GM18526 (cell line): ENCODE data around the gene AMPH.

Experiments used
- POLR2A ChIP-seq: IDR thresholded peaks from 3 replicates; pipeline ENCODE4 v1.6.1; 2011; ENCODE audit not compliant: insufficient read length; ENCODE audit errors: extremely low read depth

Gene AMPH

DNA sequence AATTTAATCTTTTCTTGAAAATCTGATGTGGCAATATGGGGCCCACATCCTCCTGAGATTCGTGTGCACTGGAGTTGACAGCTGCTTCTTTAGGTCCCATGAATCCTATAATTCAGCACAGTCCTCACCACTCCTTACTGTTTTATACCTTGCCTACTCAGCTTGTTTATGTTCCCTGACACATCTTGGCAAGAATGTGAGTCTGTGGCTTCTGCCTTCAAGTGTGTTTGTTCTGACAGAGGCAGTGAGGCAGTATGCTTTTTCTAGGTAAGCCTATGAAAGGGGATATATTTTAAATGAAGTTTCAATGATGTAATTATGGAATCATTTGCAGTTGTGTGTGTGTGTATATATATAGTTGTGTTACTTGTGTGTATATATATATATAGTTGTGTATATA is 106.4 kb downstream of the AMPH start:
- no peak for TF ChIP-seq POLR2A

- TF ChIP-seq POLR2A: no peak
Measured at GRCh38 chr7:38520741-38521140, 110.4 kb downstream of the AMPH start.

GRCh38 chr7:38518541-38518940 is 112.6 kb downstream of the AMPH start:
- no peak for TF ChIP-seq POLR2A

DNA sequence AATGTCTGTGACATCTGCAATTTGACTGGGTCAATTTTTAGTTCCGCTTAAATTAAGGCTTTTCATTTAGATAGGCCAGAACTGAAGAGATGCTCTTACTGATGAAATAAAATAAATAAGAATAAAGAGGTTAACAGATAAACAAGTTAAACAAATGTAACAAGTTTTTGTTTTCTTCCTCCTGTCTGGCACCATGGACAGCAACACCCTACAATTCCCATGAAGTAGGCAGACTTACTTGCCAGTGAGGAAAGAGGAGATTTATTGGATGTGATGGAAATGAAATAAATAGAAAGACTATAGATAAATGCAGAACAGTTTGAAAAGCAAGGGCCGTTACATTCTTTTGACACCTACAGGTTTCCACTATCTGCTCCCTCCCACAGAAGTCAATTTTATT is 118.5 kb downstream of the AMPH start:
- TF ChIP-seq POLR2A: no peak

GRCh38 chr7:38512291-38512690 is 118.9 kb downstream of the AMPH start:
- no peak for TF ChIP-seq POLR2A

DNA sequence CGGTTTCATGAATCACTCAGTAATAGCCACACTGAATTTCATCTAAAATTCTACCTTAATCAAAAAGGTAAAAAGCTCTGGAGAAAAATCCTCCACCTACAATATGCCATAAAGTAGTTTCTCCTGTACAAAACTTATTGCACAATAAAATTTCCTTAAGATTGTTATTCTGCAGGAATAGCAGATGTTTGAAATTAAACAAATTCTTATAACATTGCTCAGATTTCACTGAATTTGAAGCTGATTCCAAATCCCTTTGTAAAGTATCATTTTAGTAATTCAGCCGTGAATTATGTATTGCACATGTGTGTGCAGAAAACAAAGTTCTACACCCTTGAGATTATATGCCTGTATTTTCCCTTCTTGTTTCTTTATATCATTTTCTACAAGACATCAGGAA is 123.8 kb downstream of the AMPH start:
- TF ChIP-seq POLR2A: no peak

DNA sequence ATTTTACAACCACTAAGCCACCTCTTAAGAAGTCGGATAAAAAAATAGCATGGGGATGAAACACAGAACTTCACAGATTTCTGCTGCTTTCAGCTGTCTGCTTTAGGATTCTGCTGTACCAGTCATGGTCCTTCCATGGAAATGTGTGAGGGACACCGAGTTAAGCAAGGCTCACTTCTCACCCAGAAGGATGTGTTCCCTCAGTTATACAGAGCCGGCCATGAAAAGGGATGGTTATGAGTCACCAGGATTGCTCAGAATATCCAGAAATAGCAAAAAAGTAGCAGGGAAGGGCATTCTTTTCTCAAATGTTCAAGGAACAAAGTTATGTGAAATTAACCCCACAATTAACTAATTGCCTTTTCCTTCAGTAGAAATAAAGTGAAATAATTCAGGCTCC is 124.4 kb downstream of the AMPH start:
- TF ChIP-seq POLR2A: no peak

- TF ChIP-seq POLR2A: no peak
Measured at GRCh38 chr7:38506004-38506403, 125.2 kb downstream of the AMPH start.

GRCh38 chr7:38504684-38505083 is 126.5 kb downstream of the AMPH start:
- TF ChIP-seq POLR2A: no peak

- TF ChIP-seq POLR2A: no peak
Measured at GRCh38 chr7:38502848-38503247, 128.3 kb downstream of the AMPH start.

GRCh38 chr7:38502289-38502688 is 128.9 kb downstream of the AMPH start:
- no peak for TF ChIP-seq POLR2A

- TF ChIP-seq POLR2A: no peak
Measured at GRCh38 chr7:38492010-38492409, 139.2 kb downstream of the AMPH start.

GRCh38 chr7:38482521-38482920 is 148.7 kb downstream of the AMPH start:
- TF ChIP-seq POLR2A: no peak

GRCh38 chr7:38481401-38481800 is 149.8 kb downstream of the AMPH start:
- no peak for TF ChIP-seq POLR2A

- no peak for TF ChIP-seq POLR2A
Measured at GRCh38 chr7:38478404-38478803, 152.8 kb downstream of the AMPH start.

DNA sequence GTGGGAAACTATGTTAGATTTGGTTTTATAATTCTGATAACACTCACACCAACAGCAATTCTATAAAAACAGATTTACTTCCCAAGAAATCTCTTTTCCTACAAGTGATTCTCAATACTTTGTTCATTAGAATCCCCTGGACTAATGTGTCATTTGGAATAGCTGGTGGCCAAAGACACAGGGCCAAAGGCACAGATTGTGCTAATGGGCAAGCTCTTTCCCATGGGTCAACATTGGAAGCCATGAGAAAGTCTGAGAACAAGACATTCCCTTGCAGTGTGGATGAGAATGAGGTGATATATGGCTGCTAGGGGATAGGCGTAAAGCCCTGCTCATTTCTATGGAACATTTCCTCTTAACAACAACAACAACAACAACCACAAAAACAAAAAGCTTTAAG is 153.8 kb downstream of the AMPH start:
- TF ChIP-seq POLR2A: no peak

GRCh38 chr7:38476764-38477163 is 154.4 kb downstream of the AMPH start:
- no peak for TF ChIP-seq POLR2A

GRCh38 chr7:38465956-38466355 is 165.2 kb downstream of the AMPH start:
- no peak for TF ChIP-seq POLR2A
